HL-60 (cell line): ENCODE results near the gene C9orf153.
"Not testable (repeated sequence)": the region's sequence is repeated elsewhere in the genome, so short reads cannot be mapped to it uniquely, and the experiment has no call there.

Experiments
- DNase-seq, 2 experiments: peaks; one replicate each; pipeline ENCODE4 v3.0.0-alpha.2; 2010 to 2020; ENCODE audit warnings: low read depth in 1 of 2, low spot score in 1 of 2
- H3K27ac ChIP-seq: fragments of 250-450 bp; sonication (Bioruptor Pico); replicated peaks from 2 replicates; pipeline ENCODE4 v1.5.1; 2020; ENCODE audit warnings: mild to moderate bottlenecking, moderate library complexity
- H3K27me3 ChIP-seq: fragments of 250-450 bp; sonication (Bioruptor Pico); 2 replicates; pipeline ENCODE4 v1.5.1; 2021; ENCODE audit warnings: mild to moderate bottlenecking, moderate library complexity; ENCODE audit not compliant: insufficient read depth, poor library complexity, severe bottlenecking
- H3K4me3 ChIP-seq: replicated peaks from 2 replicates; pipeline ENCODE4 v1.5.1; 2011; ENCODE audit warnings: mild to moderate bottlenecking, control low read depth, low read length; ENCODE audit not compliant: insufficient read depth
- CTCF ChIP-seq: IDR thresholded peaks from one replicate; pipeline ENCODE4 v1.5.1; 2011; ENCODE audit warnings: low read length, control low read depth, inconsistent platforms; ENCODE audit not compliant: insufficient read depth
- GABPA ChIP-seq: IDR thresholded peaks from 2 replicates; pipeline ENCODE4 v1.6.1; 2012; ENCODE audit warnings: low read depth
- POLR2AphosphoS5 ChIP-seq: IDR thresholded peaks from 2 replicates; pipeline ENCODE4 v1.6.1; 2012; ENCODE audit warnings: low read depth
- REST ChIP-seq: IDR thresholded peaks from 2 replicates; pipeline ENCODE4 v1.6.1; 2012; ENCODE audit warnings: low read depth; ENCODE audit not compliant: insufficient replicate concordance
- SPI1 ChIP-seq: IDR thresholded peaks from 2 replicates; pipeline ENCODE4 v1.6.1; 2012; ENCODE audit warnings: low read depth, mild to moderate bottlenecking, borderline replicate concordance

Gene C9orf153

GRCh38 chr9:86298873-86299272 is 39.4 kb upstream of the C9orf153 start:
- no peak overlapping the region for H3K27ac ChIP-seq
- TF ChIP-seq SPI1 = no peak
- no peak for TF ChIP-seq POLR2AphosphoS5
- no peak for DNase-seq
- H3K4me3 ChIP-seq = no peak overlapping the region
- H3K27me3 ChIP-seq = no peaks in the 10 kb centered on the region

- H3K27ac ChIP-seq, H3K27me3 ChIP-seq, DNase-seq, H3K4me3 ChIP-seq: not testable (repeated sequence)
Measured at GRCh38 chr9:86290341-86290740, 30.9 kb upstream of the C9orf153 start.

- TF ChIP-seq REST (no peak), GABPA (no peak)
- no peak for DNase-seq
- Histone ChIP-seq H3K4me3 (no peak overlapping the region), H3K27me3 (no peaks in the 10 kb centered on the region), H3K27ac (no peak overlapping the region)
Measured at GRCh38 chr9:86288499-86289198, 29.2 kb upstream of the C9orf153 start.

GRCh38 chr9:86287013-86287412 is 27.6 kb upstream of the C9orf153 start:
- Histone ChIP-seq H3K4me3 (no peak overlapping the region), H3K27ac (no peak overlapping the region), H3K27me3 (no peaks in the 10 kb centered on the region)
- TF ChIP-seq CTCF (peak; percentile 4), POLR2AphosphoS5 (no peak)
- DNase-seq = peak in 1 of 2 experiments; percentile 48

- TF ChIP-seq SPI1 (no peak), POLR2AphosphoS5 (no peak), CTCF (no peak), REST (no peak), GABPA (no peak)
- H3K4me3 ChIP-seq = no peak overlapping the region
- no peak overlapping the region for H3K27ac ChIP-seq
- H3K27me3 ChIP-seq = no peaks in the 10 kb centered on the region
- no peak for DNase-seq
Measured at GRCh38 chr9:86286278-86286677, 26.8 kb upstream of the C9orf153 start.
